ENCODE measurements around the gene REC8. TPM values are rescaled to one million over a fixed set of nuclear protein-coding genes. Genes with fewer than 3 reads are reported as not detected.

REC8 gene
- total RNA-seq, 1 donor from 2014 or later, result 46.4 TPM

Small RNAs within 50 kb of the gene (microRNA-seq; reads per million reads assigned to microRNA genes)
- gene MIR7703, result not detected

Other genes starting within 250 kb of the REC8 start
- 14.2 and 18.4 TPM in 2 replicates for gene DHRS4, start 218.3 kb upstream of the REC8 start, total RNA-seq
- gene DHRS4L2, start 183.2 kb upstream of the REC8 start, total RNA-seq, result 13.4 and 15.8 TPM in 2 replicates
- gene CARMIL3, start 120.1 kb upstream of the REC8 start, total RNA-seq, result 0.34 and 0.38 TPM in 2 replicates
- gene CPNE6, start 100.5 kb upstream of the REC8 start, total RNA-seq, result not detected in 2 replicates
- 73.8 and 101 TPM in 2 replicates for gene PCK2, start 77.8 kb upstream of the REC8 start, total RNA-seq
- 26.9 and 27.1 TPM in 2 replicates for gene DCAF11, start 57.3 kb upstream of the REC8 start, total RNA-seq
- gene NRL, start 57.1 kb upstream of the REC8 start, total RNA-seq, result 0.48 and 0.70 TPM in 2 replicates
- 0.25 TPM in 1 of 2 replicates, not detected in the other for gene FITM1, start 41.4 kb upstream of the REC8 start, total RNA-seq
- gene PSME1, start 35.9 kb upstream of the REC8 start, total RNA-seq, result 116 and 122 TPM in 2 replicates
- 16.7 and 18.5 TPM in 2 replicates for gene EMC9, start 30.5 kb upstream of the REC8 start, total RNA-seq
- 173 TPM in 2 replicates for gene PSME2, start 25.5 kb upstream of the REC8 start, total RNA-seq
- 59.0 and 69.8 TPM in 2 replicates for gene RNF31, start 24.6 kb upstream of the REC8 start, total RNA-seq
- 76.0 and 89.4 TPM in 2 replicates for gene IRF9, start 10.8 kb upstream of the REC8 start, total RNA-seq
- gene IPO4, start 16.7 kb downstream of the REC8 start, total RNA-seq, result 46.1 and 53.3 TPM in 2 replicates
- gene TM9SF1, start 23.4 kb downstream of the REC8 start, total RNA-seq, result 59.3 and 62.9 TPM in 2 replicates
- 0.22 and 0.34 TPM in 2 replicates for gene TSSK4, start 33.6 kb downstream of the REC8 start, total RNA-seq
- gene CHMP4A, start 41.4 kb downstream of the REC8 start, total RNA-seq, result 26.7 and 32.2 TPM in 2 replicates
- 8.9 and 9.9 TPM in 2 replicates for gene MDP1, start 44.0 kb downstream of the REC8 start, total RNA-seq
- 233 and 251 TPM in 2 replicates for gene NEDD8, start 60.3 kb downstream of the REC8 start, total RNA-seq
- gene GMPR2, start 60.8 kb downstream of the REC8 start, total RNA-seq, result 55.5 and 66.5 TPM in 2 replicates
- gene TINF2, start 70.5 kb downstream of the REC8 start, total RNA-seq, result 33.0 and 36.2 TPM in 2 replicates
- 3.8 and 4.8 TPM in 2 replicates for gene TGM1, start 91.1 kb downstream of the REC8 start, total RNA-seq
- 26.6 and 27.3 TPM in 2 replicates for gene RABGGTA, start 99.5 kb downstream of the REC8 start, total RNA-seq
- 26.5 and 30.3 TPM in 2 replicates for gene DHRS1, start 127.7 kb downstream of the REC8 start, total RNA-seq
- 22.9 and 23.5 TPM in 2 replicates for gene NOP9, start 127.8 kb downstream of the REC8 start, total RNA-seq
- not detected in 2 replicates for gene CIDEB, start 135.9 kb downstream of the REC8 start, total RNA-seq
- gene LTB4R2, start 138.1 kb downstream of the REC8 start, total RNA-seq, result 7.8 and 9.3 TPM in 2 replicates
- gene LTB4R, start 139.4 kb downstream of the REC8 start, total RNA-seq, result 5.5 TPM in 2 replicates
- 0.32 and 0.67 TPM in 2 replicates for gene ADCY4, start 163.0 kb downstream of the REC8 start, total RNA-seq
- 0.58 and 0.95 TPM in 2 replicates for gene RIPK3, start 167.9 kb downstream of the REC8 start, total RNA-seq
- 61.9 and 73.9 TPM in 2 replicates for gene NFATC4, start 196.1 kb downstream of the REC8 start, total RNA-seq
- 25.4 and 32.0 TPM in 2 replicates for gene NYNRIN, start 226.9 kb downstream of the REC8 start, total RNA-seq